ENCODE measurements around the gene HERPUD1. TPM values are rescaled to one million over a fixed set of nuclear protein-coding genes. Genes with fewer than 3 reads are reported as not detected.

The HERPUD1 gene
- polyA plus RNA-seq, 1 experiment: 215 TPM

DNA sequence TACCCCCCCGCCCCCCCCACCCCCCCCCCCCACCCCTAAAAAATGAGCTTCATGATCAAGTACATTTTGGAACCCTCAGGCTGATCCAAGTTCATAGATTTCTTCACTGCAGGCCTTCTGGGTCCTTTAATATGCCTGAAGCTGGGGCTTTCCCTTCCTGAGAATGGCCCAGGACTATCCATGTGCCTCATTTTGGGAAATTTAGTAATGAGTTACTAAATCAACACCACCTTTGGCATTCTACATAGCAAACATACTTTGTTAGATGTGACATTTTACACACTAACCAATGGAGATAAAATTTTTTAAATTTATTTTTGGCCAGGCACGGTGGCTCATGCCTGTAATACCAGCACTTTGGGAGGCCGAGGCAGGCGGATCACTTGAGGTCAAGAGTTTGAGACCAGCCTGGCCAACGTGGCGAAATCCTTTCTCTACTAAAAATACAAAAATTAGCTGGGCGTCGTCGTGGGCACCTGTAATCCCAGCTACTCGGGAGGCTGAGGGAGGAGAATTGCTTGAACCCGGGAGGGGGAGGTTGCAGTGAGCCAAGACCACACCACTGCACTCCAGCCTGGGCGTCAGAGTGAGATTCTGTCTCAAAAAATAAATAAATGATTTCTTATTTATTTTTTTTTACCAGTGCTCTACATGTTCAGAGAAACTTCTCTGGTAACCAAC lies 14.0 kb downstream of the HERPUD1 start:
- no peaks in the 10 kb centered on the region for H3K9me3 ChIP-seq (ENCODE audit: control insufficient read depth, insufficient read depth, low read length)
- H3K27me3 ChIP-seq (ENCODE audit: control insufficient read depth, insufficient read depth, low read length): no peaks in the 10 kb centered on the region
- CTCF ChIA-PET: interaction anchor here (0.9 kb wide), 1 partner anchor 147 kb away, joined by 5 read pairs; the partner anchor contains the start of gene CPNE2
- H3K27ac ChIP-seq (ENCODE audit: low read depth, low read length): no peak overlapping the region
- DNase-seq (ENCODE audit: low read depth, low spot score): no peak
- POLR2A ChIA-PET: interaction anchor here (0.6 to 4.3 kb wide), 8 partner anchors 13 to 159 kb away, joined by 3 to 25 read pairs (median 4); partner anchors contain the start of genes HERPUD1 and NLRC5
- no peak overlapping the region for H3K4me3 ChIP-seq (ENCODE audit: low read depth, low read length)
- TF ChIP-seq, protein P1, sequence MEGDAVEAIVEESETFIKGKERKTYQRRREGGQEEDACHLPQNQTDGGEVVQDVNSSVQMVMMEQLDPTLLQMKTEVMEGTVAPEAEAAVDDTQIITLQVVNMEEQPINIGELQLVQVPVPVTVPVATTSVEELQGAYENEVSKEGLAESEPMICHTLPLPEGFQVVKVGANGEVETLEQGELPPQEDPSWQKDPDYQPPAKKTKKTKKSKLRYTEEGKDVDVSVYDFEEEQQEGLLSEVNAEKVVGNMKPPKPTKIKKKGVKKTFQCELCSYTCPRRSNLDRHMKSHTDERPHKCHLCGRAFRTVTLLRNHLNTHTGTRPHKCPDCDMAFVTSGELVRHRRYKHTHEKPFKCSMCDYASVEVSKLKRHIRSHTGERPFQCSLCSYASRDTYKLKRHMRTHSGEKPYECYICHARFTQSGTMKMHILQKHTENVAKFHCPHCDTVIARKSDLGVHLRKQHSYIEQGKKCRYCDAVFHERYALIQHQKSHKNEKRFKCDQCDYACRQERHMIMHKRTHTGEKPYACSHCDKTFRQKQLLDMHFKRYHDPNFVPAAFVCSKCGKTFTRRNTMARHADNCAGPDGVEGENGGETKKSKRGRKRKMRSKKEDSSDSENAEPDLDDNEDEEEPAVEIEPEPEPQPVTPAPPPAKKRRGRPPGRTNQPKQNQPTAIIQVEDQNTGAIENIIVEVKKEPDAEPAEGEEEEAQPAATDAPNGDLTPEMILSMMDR (IDR thresholded peaks at IDR 0.05; ENCODE audit: low read depth, low read length): no peak

DNA sequence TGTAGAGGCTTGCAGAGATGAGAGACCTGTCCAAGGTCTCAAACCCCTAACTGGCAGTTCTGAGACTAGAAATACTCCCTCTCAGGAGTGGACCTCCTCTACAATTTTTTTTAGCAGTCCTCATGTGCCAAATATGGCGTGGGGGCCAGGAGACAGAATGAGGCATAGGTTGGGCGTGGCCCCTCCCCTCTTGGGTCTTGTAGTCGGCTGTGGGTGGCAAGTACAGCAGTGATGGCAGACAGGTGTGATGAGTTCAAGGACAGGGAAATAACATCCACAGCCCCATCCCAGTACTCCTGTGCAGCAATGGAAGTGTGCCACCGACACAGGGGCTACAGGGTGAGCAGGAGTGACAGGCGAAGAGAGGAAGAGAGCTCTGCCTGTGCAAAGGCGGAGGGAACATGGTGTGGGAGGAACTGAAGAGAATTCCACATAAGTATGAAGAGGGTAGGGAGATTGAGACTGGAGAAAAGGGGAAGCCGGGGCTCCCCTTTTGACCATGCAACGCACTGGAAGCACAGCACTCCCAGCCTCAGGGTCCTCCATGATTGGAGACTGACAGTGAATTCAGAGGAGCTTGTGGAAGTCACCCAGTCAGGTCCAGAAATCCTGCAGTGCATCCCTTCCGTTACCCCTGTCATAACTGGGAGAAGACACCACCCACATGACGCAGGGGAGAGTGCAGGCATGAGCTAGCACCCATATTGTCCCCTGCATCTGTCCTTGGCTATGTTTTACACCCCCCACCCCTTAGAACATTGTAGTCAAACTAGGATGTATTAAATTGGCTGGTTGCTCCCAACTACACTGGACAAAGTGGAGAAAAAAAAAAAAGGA lies 15.0 kb downstream of the HERPUD1 start:
- POLR2A ChIA-PET: interaction anchor here (0.6 to 4.3 kb wide), 6 partner anchors 9 to 160 kb away, joined by 3 to 25 read pairs (median 4); partner anchors contain the start of genes HERPUD1 and NLRC5
- H3K4me3 ChIP-seq (ENCODE audit: low read depth, low read length): no peak overlapping the region
- CTCF ChIA-PET: interaction anchor here (1.0 to 1.6 kb wide), 3 partner anchors 79 to 154 kb away, joined by 3 to 6 read pairs (median 4); no protein-coding TSS in a partner anchor
- no peak overlapping the region for H3K27ac ChIP-seq (ENCODE audit: low read depth, low read length)
- TF ChIP-seq, protein P1 (IDR thresholded peaks at IDR 0.05; ENCODE audit: low read depth, low read length): no peak
- H3K27me3 ChIP-seq (ENCODE audit: control insufficient read depth, insufficient read depth, low read length): no peaks in the 10 kb centered on the region
- DNase-seq (ENCODE audit: low read depth, low spot score): no peak
- H3K9me3 ChIP-seq (ENCODE audit: control insufficient read depth, insufficient read depth, low read length): no peaks in the 10 kb centered on the region

DNA sequence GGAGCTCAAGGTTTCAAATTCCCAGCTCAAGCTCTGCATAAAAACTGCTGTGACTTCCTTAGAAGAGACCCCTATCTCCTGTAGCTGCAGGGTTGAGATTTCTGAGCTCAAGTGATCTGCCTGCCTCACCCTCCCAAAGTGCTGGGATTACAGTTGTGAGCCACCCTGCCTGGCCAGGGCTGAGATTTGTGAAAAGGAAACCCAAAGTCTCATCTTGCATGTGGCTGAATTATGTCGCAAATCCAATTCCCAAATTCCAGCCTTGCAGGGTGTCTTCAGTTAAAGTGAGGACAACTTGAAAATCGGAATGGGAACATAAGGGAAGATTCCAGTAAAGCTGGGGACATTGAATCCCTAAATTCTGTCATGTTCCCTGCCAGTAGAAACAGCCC lies 15.7 kb downstream of the HERPUD1 start:
- POLR2A ChIA-PET: interaction anchor here (0.6 to 4.3 kb wide), 4 partner anchors 10 to 161 kb away, joined by 3 to 25 read pairs (median 4); partner anchors contain the start of gene HERPUD1
- no peak overlapping the region for H3K27ac ChIP-seq (ENCODE audit: low read depth, low read length)
- no peaks in the 10 kb centered on the region for H3K9me3 ChIP-seq (ENCODE audit: control insufficient read depth, insufficient read depth, low read length)
- no peaks in the 10 kb centered on the region for H3K27me3 ChIP-seq (ENCODE audit: control insufficient read depth, insufficient read depth, low read length)
- TF ChIP-seq, protein P1 (IDR thresholded peaks at IDR 0.05; ENCODE audit: low read depth, low read length): no peak
- H3K4me3 ChIP-seq (ENCODE audit: low read depth, low read length): no peak overlapping the region
- no peak for DNase-seq (ENCODE audit: low read depth, low spot score)
- CTCF ChIA-PET: interaction anchor here (0.8 to 1.6 kb wide), 4 partner anchors 80 to 154 kb away, joined by 3 to 6 read pairs (median 4); no protein-coding TSS in a partner anchor

DNA sequence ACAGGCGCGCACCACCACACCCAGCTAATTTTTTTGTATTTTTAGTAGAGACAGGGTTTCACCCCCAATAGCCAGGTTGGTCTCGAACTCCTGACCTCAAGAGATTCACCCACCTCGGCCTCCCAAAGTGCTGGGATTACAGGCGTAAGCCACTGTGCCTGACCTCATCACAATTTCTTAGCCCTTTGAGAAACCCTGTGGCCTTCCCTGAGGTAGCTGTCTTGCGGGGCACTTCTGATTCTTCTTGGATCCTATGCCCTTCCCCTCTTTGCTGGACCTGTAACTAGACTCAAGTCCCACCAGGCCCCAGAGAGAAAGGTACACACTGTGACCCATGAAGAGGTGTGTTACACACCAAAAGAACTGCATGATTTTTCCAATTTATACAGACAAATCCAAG lies 16.3 kb downstream of the HERPUD1 start:
- TF ChIP-seq, protein P1 (IDR thresholded peaks at IDR 0.05; ENCODE audit: low read depth, low read length): no peak
- no peaks in the 10 kb centered on the region for H3K9me3 ChIP-seq (ENCODE audit: control insufficient read depth, insufficient read depth, low read length)
- DNase-seq (ENCODE audit: low read depth, low spot score): no peak
- H3K4me3 ChIP-seq (ENCODE audit: low read depth, low read length): no peak overlapping the region
- no peaks in the 10 kb centered on the region for H3K27me3 ChIP-seq (ENCODE audit: control insufficient read depth, insufficient read depth, low read length)
- ChIA-PET POLR2A (no interaction called here), CTCF (interaction anchor here (0.8 to 1.6 kb wide), 3 partner anchors 80 to 155 kb away, joined by 4 to 6 read pairs (median 4); no protein-coding TSS in a partner anchor)
- H3K27ac ChIP-seq (ENCODE audit: low read depth, low read length): no peak overlapping the region
